Keratinocyte (primary cell): Measurements from ENCODE around the gene LEAP2. TPM values are rescaled to one million over a fixed set of nuclear protein-coding genes. Genes with fewer than 3 reads are reported as not detected.

ENCODE experiments used
- DNase-seq: peaks from one replicate; pipeline ENCODE4 v3.0.0-alpha.2; 2011; ENCODE audit warnings: low read depth, missing footprints, low spot score
- FAIRE-seq: peaks from 2 replicates; lab custom pipeline; 2011; peaks lifted over from hg19 to GRCh38; lab: Jason Lieb, UNC
- H2AFZ ChIP-seq: 2 replicates; pipeline ENCODE4 v1.6.0; 2012; ENCODE audit warnings: low read length, control low read depth, inconsistent platforms; ENCODE audit not compliant: control insufficient read depth
- H3K27ac ChIP-seq: 2 replicates; pipeline ENCODE4 v1.5.1; 2011; ENCODE audit warnings: low read length; ENCODE audit not compliant: control insufficient read depth, insufficient read depth
- H3K27me3 ChIP-seq: 3 replicates; pipeline ENCODE4 v1.6.0; 2011; ENCODE audit warnings: low read length; ENCODE audit not compliant: control insufficient read depth, insufficient read depth; ENCODE audit errors: extremely low read depth
- H3K36me3 ChIP-seq, 2 experiments: 2 replicates in 1 of 2; 3 replicates in 1 of 2; pipeline ENCODE4 v1.5.1; 2011; ENCODE audit warnings: low read length in 2 of 2, mild to moderate bottlenecking in 1 of 2; ENCODE audit not compliant: control insufficient read depth in 2 of 2, insufficient read depth in 2 of 2; ENCODE audit errors: extremely low read depth in 1 of 2
- H3K4me1 ChIP-seq: 3 replicates; pipeline ENCODE4 v1.5.1; 2011; ENCODE audit warnings: low read length; ENCODE audit not compliant: control insufficient read depth, insufficient read depth; ENCODE audit errors: extremely low read depth
- H3K4me2 ChIP-seq: 3 replicates; pipeline ENCODE4 v1.6.0; 2011; ENCODE audit warnings: low read depth, low read length; ENCODE audit not compliant: control insufficient read depth, insufficient read depth; ENCODE audit errors: extremely low read depth
- H3K4me3 ChIP-seq, 3 experiments: fragments of 200-600 bp in 1 of 3; sonication (generic) in 1 of 3; 2 replicates in 2 of 3; 3 replicates in 1 of 3; pipeline ENCODE4 v1.5.1; 2011 to 2016; ENCODE audit warnings: low read length in 3 of 3, mild to moderate bottlenecking in 3 of 3, control low read depth in 2 of 3, inconsistent platforms in 1 of 3, low read depth in 1 of 3, mixed read lengths in 1 of 3, mixed run types in 1 of 3, moderate library complexity in 1 of 3; ENCODE audit not compliant: control insufficient read depth in 2 of 3, insufficient read depth in 2 of 3; ENCODE audit errors: extremely low read depth in 1 of 3
- H3K79me2 ChIP-seq: 2 replicates; pipeline ENCODE4 v1.6.0; 2012; ENCODE audit warnings: low read length; ENCODE audit not compliant: control insufficient read depth, insufficient read depth
- H3K9ac ChIP-seq: 3 replicates; pipeline ENCODE4 v1.6.0; 2011; ENCODE audit warnings: low read length; ENCODE audit not compliant: control insufficient read depth, insufficient read depth; ENCODE audit errors: extremely low read depth
- H3K9me1 ChIP-seq: 3 replicates; pipeline ENCODE4 v1.6.0; 2011; ENCODE audit warnings: low read length; ENCODE audit not compliant: control insufficient read depth, insufficient read depth; ENCODE audit errors: extremely low read depth
- H3K9me3 ChIP-seq: 2 replicates; pipeline ENCODE4 v1.5.1; 2012; ENCODE audit warnings: low read depth, low read length; ENCODE audit not compliant: control insufficient read depth
- H4K20me1 ChIP-seq: 3 replicates; pipeline ENCODE4 v1.6.0; 2011; ENCODE audit warnings: low read length; ENCODE audit not compliant: control insufficient read depth, insufficient read depth; ENCODE audit errors: extremely low read depth
- CTCF ChIP-seq, 3 experiments: IDR thresholded peaks in 1 of 3; conservative IDR thresholded peaks in 1 of 3; optimal IDR thresholded peaks in 1 of 3; 2 replicates in 2 of 3; 3 replicates in 1 of 3; pipeline versions ENCODE3 to v1.5.1; 2011; ENCODE audit warnings: low read length in 3 of 3, mild to moderate bottlenecking in 3 of 3, moderate library complexity in 2 of 3, control low read depth in 1 of 3, inconsistent platforms in 1 of 3; ENCODE audit not compliant: insufficient read depth in 2 of 3; ENCODE audit errors: extremely low read depth in 1 of 3
- EZH2 ChIP-seq: IDR thresholded peaks from one replicate; pipeline ENCODE4 v1.6.1; 2012; ENCODE audit warnings: inconsistent platforms, mild to moderate bottlenecking, low read length, moderate library complexity
- dilution Hi-C: fragments of 300-500 bp; cut with MboI; formaldehyde crosslinking; loops from one replicate; pipeline ENCODE4 v1.7.0; 2020; ENCODE audit warnings: low sequenced_read_pairs; ENCODE audit not compliant: extremely low pct_ligation_motif_present
- polyA plus RNA-seq, 5 experiments: library from polyadenylated mRNA; depleted of rRNA in 3 of 5; stranded (reverse) in 3 of 5; stranded (forward) in 1 of 5; unstranded in 1 of 5; fragments of >200 nt; gene quantifications; 1 replicate in 1 of 5; 2 replicates in 3 of 5; 3 replicates in 1 of 5; pipeline versions ENCODE4 v1.2.1 to v1.2.3, GENCODE V29; 2011 to 2012; ENCODE audit warnings: missing spikeins in 2 of 5, low read depth in 1 of 5, low replicate concordance in 1 of 5

The LEAP2 gene
- polyA plus RNA-seq, 1 donor (not counting 4 experiments of a cell fraction or from before 2014, with no cell fraction given): 1.2 TPM

GRCh38 chr5:132884548-132884947 lies 11.1 kb downstream of the LEAP2 start:
- Histone ChIP-seq H4K20me1 (no peaks in the 10 kb centered on the region), H3K9me3 (no peaks in the 10 kb centered on the region), H3K27me3 (no peaks in the 10 kb centered on the region), H3K9me1 (no peaks in the 10 kb centered on the region), H3K4me1 (no peaks in the 10 kb centered on the region), H3K27ac (no peak overlapping the region), H3K79me2 (no peaks in the 10 kb centered on the region), H3K4me3 (no peak overlapping the region), H3K36me3 (peaks cover 22 to 38% of the 10 kb centered on the region in 2 experiments), H3K4me2 (no peak overlapping the region), H3K9ac (no peak overlapping the region), H2AFZ (no peak overlapping the region)
- TF ChIP-seq CTCF (optimal IDR thresholded peaks at IDR 0.05 in 1 of 3, IDR thresholded peaks at IDR 0.05 in 1 of 3, conservative IDR thresholded peaks at IDR 0.05 in 1 of 3; ENCODE audit: extremely low read depth in 1 of 3, insufficient read depth in 2 of 3, low read length in 3 of 3) (no peak), EZH2 (no peak)
- FAIRE-seq: no peak
- dilution Hi-C loops: no loop called here
- no peak for DNase-seq

GRCh38 chr5:132886064-132886823 lies 12.8 kb downstream of the LEAP2 start:
- peaks cover 24 to 41% of the 10 kb centered on the region in 2 experiments for H3K36me3 ChIP-seq
- dilution Hi-C loops: no loop called here
- FAIRE-seq: no peak
- H3K27me3 ChIP-seq: no peaks in the 10 kb centered on the region
- H3K79me2 ChIP-seq: no peaks in the 10 kb centered on the region
- no peak for TF ChIP-seq CTCF (optimal IDR thresholded peaks at IDR 0.05 in 1 of 3, IDR thresholded peaks at IDR 0.05 in 1 of 3, conservative IDR thresholded peaks at IDR 0.05 in 1 of 3; ENCODE audit: extremely low read depth in 1 of 3, insufficient read depth in 2 of 3, low read length in 3 of 3)
- TF ChIP-seq EZH2: no peak
- H3K9me1 ChIP-seq: no peaks in the 10 kb centered on the region
- H3K9ac ChIP-seq: no peak overlapping the region
- H3K27ac ChIP-seq: no peak overlapping the region
- H3K9me3 ChIP-seq: no peaks in the 10 kb centered on the region
- H3K4me3 ChIP-seq: no peak overlapping the region
- no peak overlapping the region for H3K4me2 ChIP-seq
- no peak for DNase-seq
- H2AFZ ChIP-seq: no peak overlapping the region
- no peaks in the 10 kb centered on the region for H3K4me1 ChIP-seq
- H4K20me1 ChIP-seq: no peaks in the 10 kb centered on the region
